DMS53 (cell line): ENCODE data around the gene WEE2.
"Not testable (repeated sequence)": the region's sequence is repeated elsewhere in the genome, so short reads cannot be mapped to it uniquely, and the experiment has no call there.

Experiments
- DNase-seq: peaks from one replicate; lab custom pipeline; 2025; lab: John Stamatoyannopoulos, UW

The WEE2 gene

GRCh38 chr7:141714571-141714970 lies 6.4 kb downstream of the WEE2 start:
- no peak for DNase-seq

- DNase-seq, result no peak
Observed at GRCh38 chr7:141715018-141715417, 6.9 kb downstream of the WEE2 start.

GRCh38 chr7:141715794-141716689 lies 7.9 kb downstream of the WEE2 start:
- no peak for DNase-seq

DNA sequence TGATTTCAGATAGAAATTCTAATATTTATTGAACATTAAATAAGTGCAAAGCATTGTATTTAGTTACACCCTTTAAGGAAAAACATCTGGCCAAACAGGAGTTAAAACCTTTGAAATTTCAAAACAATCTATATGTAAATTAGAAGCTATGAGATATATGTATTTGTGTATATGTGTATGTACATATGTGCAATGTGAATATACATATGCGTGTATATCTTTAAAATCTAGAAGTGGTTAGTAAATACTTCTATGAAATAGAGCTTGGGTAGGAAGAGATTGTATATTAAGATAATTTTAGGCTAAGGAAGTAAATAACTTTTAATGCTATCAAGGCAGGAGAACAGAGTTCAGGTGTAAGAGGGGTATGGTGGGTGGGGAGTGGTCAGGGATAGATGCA lies 9.3 kb downstream of the WEE2 start:
- DNase-seq, result no peak

DNA sequence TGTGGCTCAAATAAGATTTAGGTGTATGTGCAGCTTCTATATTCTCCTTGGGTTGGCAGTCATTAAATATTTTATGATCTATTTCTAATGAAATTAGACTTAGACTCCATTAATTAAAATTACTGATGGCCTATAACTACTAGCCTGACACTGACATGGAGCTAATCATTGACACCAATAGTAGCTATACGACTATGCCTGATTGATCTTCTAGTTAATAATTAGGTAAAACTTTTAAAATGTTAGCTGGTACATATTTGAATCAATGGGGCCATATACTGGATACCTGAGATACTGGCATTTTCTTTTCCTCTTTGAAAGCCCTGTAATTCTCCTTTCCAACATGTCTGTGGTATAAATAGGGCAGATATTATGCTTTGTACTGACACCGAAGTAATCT lies 14.4 kb downstream of the WEE2 start:
- no peak for DNase-seq

GRCh38 chr7:141729020-141729419 lies 20.9 kb downstream of the WEE2 start:
- no peak for DNase-seq

- no peak for DNase-seq
Observed at GRCh38 chr7:141731476-141732149, 23.5 kb downstream of the WEE2 start.

DNA sequence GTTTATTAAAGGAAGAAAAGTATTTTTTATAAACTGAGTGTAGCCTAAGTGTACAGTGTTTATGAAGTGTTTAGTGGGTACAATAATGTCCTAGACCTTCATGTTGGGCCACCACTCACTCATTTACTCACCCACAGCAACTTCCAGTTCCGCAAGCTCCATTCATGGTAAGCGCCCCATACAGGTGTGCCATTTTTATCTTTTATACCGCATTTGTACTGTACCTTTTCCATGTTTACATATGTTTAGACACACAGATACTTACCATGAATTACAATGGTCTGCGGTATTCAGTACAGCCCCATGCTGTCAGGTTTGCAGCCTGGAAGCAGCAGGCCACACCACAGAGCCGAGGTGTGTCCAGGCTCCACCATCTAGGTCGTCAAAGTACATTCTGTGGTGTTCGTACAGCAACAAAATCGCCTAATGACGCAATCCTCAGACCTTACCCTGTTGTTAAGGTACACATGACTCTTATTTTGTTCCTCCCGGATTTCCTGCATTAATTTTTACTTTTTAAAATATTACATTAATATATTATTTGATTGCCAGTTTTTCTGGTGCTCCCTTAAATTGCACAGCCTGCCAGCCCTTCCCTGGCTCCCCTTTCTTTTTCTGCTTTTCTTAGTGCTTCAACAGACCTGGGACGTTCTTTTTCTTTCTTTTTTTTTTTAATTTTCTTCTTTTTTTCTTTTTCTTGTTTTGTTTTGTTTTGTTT lies 29.1 kb downstream of the WEE2 start:
- DNase-seq, result peak; percentile 81

DNA sequence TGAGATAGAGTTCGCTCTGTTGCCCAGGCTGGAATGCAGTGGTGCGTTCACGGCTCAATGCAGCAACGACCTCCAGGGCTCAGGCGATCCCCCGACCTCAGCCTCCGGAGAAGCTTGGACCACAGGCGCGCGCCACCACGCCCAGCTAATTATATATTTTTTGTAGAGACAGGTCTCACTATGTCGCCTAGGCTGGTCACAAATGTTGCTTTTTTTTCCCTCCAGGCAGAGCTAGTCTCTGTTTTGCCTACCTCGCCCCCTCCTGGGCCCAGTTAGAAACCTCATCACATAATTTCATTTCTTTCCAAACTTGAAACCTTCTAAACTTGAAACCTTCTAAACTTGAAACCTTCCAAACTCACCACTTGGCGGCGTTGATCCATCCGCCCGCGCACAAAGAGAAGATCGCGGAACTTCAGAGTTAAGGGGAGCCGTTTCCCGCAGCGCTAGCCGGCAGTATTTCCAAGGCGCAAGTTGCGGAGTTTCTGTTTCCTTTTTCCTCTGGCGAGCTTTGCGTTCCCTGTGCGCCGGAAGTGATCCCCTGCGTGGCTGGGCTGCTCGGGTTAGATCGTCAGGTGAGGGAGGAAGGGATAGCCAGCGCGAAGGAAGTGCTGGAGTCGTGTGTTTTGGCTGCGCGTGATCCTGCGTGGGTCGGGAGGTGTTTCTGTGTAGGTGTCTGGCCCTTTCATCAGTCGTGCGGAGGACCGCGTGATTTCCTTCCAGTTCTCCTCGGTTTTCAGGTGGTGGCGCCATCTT lies 29.9 kb downstream of the WEE2 start, which contains the start of gene SSBP1:
Gene SSBP1, plus strand, starts transcription at position 523 of the 756 bp plus-strand sequence. CDS start 809 bp downstream, outside the sequence.
- peak; percentile 99 for DNase-seq

DNA sequence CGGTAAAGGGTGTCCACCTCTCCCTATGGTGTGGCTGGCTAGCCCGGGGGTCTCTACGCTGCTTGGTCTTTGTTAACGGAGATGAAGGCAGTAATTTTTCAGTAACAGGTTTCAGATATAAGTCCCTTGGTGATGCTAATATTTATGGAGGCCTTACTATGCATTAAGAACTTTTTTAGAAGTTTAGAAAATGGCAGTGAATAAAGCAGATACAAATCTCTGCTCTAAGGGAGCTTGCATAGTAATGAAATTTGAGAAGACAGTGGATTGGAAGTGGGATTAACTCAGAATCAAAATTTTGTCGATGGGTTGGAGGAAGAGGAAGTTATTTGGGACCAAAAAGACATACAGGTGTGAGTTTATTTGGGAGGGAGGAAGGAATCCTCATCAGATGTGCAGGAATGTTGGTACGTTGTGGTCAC lies 30.4 kb downstream of the WEE2 start:
- no peak for DNase-seq

DNA sequence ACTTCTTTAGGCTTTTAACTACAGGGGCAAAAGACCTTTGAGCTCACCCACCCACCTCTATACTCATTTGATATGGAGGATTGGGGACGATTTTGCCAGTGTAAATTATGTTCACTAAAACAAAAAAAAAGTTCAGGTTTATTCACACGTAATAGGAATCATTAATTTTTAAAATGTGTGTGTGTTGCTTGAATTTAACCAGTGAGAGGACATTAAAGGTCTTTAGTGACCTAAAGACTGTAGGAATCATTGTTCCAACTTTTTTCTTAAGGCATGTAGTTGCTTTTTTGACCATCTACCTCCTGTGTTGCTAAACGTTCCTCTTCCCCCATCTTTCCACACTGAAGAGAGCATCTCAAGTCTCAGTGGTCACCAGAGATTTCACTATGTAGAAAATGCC lies 31.1 kb downstream of the WEE2 start:
- DNase-seq, result no peak

DNA sequence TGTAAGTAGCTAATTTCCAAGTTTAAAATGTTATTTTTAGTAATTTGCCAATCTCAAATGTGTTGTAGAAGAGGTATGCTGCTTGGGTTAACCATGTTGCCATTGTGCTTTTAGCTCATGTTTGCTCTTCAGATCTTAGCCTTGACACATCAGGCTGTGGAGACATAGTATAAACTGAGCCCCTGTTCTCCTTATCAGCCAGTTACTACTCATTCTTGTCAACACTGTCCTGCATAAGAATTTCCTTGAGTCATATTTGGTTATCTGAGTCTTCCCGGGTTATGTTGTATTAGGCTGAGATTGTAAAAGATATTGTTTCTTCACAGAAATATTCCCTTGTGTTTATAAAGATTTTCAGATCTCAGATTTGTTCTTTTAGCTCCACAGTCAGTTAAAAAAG lies 34.1 kb downstream of the WEE2 start:
- no peak for DNase-seq

DNA sequence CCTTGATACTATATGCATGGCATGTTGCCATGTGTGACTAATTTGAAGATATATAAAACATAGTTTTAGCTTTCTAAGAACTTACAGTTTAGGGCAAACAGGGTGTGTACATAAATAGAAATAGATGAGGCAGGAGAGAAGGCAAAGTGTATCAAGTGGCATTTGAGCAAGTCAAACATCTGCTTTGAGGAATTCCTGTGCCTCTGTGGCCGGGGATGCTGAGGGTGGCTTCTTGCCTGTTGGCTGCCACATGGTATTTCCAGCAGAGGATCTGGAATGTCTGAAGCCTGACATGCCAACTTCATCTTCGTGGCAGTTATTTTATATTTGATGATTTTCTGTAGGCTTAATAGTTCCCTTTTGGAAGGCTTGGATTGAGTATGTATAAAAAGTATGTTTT lies 36.0 kb downstream of the WEE2 start:
- DNase-seq, result no peak

DNA sequence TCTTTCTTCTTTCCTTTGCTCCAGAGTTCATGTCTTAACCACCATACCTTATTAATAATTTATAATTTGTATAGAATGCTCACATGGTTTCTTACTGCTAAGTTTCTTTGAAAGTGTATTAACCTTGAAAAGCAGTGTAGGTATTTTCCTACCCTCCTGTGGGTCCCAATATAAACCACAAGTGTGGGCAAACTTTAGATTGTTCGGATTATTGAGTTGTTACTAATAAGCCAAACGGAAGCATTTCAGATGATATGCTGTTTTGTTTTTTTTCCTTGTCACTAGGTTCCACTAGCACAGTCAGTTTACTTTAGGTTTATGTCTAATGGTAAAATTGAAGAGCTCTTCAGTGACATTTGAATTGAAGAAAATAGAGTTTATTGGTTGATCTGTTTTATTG lies 40.2 kb downstream of the WEE2 start:
- no peak for DNase-seq

- DNase-seq, result peak; percentile 36
Observed at GRCh38 chr7:141751904-141752303, 43.8 kb downstream of the WEE2 start.

- DNase-seq, result peak; percentile 64
Observed at GRCh38 chr7:141752634-141753033, 44.5 kb downstream of the WEE2 start.

DNA sequence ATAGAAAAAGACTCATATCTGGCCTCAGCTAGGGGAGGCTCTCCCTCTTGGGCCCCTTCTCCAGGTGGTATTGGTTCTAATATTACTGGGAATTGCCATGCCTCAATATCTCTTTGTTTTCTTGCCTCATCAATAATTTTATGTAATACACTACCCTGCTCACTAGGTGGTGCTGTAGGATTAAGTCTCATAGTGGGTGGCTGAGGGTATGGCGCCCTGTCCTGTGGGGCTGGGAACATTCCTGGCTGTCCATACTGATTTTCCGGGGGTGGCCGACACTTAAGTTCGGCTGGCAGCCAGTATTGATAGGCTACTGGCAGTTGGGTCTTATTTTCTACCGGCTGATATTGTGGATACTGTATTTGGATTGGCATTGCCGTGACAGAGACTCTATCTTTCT lies 46.8 kb downstream of the WEE2 start:
- peak; percentile 66 for DNase-seq

GRCh38 chr7:141763797-141764196 lies 55.6 kb downstream of the WEE2 start, which contains the start of gene TAS2R3:
TAS2R3 (plus strand) TSS chr7:141764097; CDS start chr7:141764159, 62 bp downstream.
- DNase-seq, result no peak

GRCh38 chr7:141770083-141770583 lies 62.0 kb downstream of the WEE2 start:
- not testable (repeated sequence) for DNase-seq

- no peak for DNase-seq
Observed at GRCh38 chr7:141776374-141776773, 68.2 kb downstream of the WEE2 start, which contains the start of gene TAS2R4. TAS2R4 (plus strand) TSS chr7:141776674; CDS start chr7:141778489, 1,815 bp downstream.
